GM21717 (cell line): ENCODE results near the gene GRAMD1B.
"Not testable (repeated sequence)": the region's sequence is repeated elsewhere in the genome, so short reads cannot be mapped to it uniquely, and the experiment has no call there.

ENCODE experiments used
- ATAC-seq: cut with Tn5 transposase; IDR thresholded peaks from one replicate; pipeline ENCODE4 v1.9.1; 2021; ENCODE audit warnings: mild to moderate bottlenecking, moderate library complexity; ENCODE audit not compliant: unreplicated experiment

The GRAMD1B gene

GRCh38 chr11:123439616-123440015, 9.5 kb downstream of the GRAMD1B start:
- no peak for ATAC-seq

DNA sequence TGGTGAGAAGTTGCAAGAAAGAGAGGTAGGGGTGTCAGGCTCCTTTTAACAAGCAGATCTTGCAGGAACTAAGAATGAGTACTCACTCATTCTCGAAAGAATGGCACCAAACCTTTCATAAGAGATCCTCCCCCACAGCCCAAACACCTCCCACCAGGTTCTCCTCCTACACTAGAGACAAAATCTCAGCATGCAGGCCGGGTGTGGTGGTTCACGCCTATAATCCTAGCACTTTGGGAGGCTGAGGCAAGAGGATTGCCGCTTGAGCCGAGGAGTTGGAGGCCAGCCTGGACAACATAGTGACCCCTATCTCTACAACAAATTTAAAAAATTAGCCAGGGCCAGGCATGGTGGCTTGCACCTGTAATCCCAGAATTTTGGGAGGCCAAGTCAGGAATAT, 11.1 kb downstream of the GRAMD1B start:
- no peak for ATAC-seq

GRCh38 chr11:123443851-123444623, 14.0 kb downstream of the GRAMD1B start:
- ATAC-seq: no peak

GRCh38 chr11:123448823-123449222, 18.8 kb downstream of the GRAMD1B start:
- ATAC-seq: no peak

DNA sequence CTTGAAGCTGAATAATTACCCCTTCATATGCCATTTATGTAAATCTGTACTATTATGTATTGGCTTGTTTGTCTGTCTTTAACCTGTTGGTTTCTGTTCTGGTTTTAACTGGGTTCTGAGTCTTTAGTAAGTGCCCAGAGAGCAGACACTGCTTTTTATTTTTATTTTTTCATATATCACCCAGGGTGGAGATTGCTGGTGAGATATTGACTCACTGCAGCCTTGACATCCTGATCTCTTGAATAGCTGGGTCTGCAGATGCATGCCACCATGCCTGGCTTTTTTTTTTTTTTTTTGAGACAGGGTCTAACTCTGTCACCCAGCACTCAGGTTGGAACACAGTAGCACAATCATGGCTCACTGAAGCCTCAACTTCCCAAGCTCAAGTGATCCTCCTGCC, 19.4 kb downstream of the GRAMD1B start:
- no peak for ATAC-seq

GRCh38 chr11:123450623-123451022, 20.6 kb downstream of the GRAMD1B start:
- no peak for ATAC-seq

DNA sequence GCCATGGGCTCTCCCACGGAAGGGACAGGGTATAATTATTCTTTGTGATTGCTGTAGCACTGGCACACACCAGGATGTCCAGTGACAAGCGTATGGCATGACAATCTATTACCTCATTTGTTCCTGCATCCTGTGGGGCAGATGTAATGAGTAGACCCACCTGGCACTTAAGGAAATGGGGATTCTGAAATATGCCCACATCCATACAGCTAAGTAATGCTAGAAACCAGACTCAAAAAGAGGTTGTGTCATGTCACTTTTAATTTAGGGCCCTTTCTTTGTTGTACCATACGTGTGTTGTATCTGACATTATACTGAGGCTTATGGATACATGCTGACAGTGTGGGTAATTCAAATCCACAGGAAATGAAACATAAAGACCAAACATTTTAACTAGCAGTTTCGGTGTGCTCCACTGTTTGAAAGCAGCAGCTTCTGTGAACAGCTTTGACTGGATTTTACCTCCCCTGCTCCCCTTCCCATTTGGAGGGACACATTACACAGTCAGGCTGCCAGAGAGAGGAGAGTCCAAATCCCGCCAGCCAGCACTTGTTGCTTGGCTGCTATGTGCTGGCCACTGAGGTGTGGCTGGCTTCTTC, 21.2 kb downstream of the GRAMD1B start:
- ATAC-seq: peak; percentile 38

DNA sequence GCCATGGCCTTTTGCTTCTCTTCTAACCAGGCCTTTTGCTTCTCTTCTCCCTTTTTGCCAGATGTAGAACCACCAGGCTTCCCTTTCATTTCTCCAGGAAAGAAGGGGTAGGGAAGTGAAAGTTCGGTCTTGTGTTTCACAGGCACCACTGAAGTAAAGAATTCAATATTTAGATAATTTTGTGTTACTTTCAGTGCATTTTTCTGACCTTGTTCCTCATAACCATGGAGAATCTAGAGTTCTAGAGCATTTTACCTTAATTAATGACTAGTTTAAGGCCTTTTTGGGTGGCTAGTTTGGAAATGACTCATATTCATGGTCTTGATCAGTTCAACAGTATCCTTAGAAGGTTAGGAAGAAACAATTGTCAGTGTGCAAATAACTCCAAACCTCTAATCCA, 22.7 kb downstream of the GRAMD1B start:
- no peak for ATAC-seq

DNA sequence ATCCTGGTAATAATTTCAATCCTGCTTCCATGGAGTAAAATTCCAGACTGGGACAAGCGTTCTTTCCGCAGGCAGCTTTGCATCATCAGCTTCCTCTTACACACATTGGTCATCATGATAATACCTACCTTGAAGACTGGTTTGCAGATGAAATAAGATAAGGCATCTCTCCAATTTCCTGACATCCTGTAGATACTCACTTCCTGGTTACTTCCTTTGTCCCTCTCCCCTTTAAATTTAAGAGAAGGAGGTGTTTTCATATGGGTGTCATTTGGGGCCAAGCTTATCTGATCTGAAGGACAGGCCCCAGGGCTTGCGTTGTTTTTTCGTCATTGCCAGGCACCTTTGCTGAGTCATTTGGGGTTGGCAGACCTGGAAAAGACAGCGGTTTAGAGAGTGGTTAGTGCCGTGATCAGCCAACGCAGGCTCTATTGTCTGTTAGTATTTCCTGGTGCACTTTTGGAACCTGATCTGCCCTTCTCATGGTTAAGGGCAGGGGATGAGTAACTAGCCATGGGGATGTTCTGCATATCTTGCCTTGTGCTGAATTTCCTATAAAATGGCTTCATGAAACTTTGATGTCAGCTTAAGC, 24.1 kb downstream of the GRAMD1B start:
- ATAC-seq: peak; percentile 31

DNA sequence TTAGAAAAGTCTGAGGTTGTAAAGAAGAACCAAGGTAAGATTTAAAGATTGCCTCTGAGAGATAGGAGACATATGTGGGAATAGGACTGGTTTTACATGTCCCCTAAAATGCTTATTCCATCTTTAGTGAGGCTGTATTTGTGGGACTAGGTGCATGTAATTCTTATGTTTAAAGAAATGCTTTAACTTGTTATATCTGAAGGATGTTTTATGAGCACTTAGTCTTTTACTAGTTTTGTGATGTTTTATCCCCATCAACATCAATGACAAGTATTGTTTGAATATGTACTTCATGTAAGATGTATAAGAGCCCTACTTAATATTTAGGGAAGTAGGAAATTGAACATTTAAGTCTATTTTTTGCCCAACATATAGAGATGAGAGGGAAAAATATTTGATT, 24.7 kb downstream of the GRAMD1B start:
- no peak for ATAC-seq

GRCh38 chr11:123456448-123456847, 26.4 kb downstream of the GRAMD1B start:
- not testable (repeated sequence) for ATAC-seq

DNA sequence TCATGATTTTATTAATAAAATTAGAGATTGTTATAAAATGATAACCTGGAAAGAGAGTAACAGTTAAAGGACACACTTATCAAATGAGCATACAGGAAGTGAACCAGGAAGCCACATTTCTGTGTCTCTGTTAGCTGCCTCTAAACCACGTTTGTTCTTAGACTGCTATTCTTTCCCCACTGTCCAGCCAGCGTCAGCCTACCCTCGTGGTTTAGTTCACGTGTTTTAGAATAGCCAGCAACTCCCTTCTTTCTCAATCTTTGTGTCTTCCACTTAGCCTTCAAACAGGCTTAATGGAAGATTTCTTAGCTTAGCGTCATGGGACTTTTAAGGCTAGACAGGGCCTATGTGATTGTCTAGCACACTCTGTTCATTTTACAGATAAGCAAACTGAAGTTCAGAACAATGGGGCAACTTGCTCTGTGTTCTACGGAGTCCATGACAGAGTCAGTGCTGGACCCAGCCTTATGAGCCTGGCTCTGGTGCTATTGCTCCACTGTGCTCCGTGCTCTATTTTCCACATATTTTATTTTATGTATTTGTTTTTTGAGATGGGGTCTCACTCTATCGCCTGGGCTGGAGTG, 27.2 kb downstream of the GRAMD1B start:
- no peak for ATAC-seq

GRCh38 chr11:123458501-123458900, 28.4 kb downstream of the GRAMD1B start:
- no peak for ATAC-seq

GRCh38 chr11:123460012-123460700, 30.1 kb downstream of the GRAMD1B start:
- no peak for ATAC-seq

- ATAC-seq: no peak
Observed at GRCh38 chr11:123461164-123461563, 31.1 kb downstream of the GRAMD1B start.

- not testable (repeated sequence) for ATAC-seq
Observed at GRCh38 chr11:123465667-123466066, 35.6 kb downstream of the GRAMD1B start.

GRCh38 chr11:123466172-123466571, 36.1 kb downstream of the GRAMD1B start:
- ATAC-seq: not testable (repeated sequence)

GRCh38 chr11:123469089-123469488, 39.0 kb downstream of the GRAMD1B start:
- no peak for ATAC-seq

DNA sequence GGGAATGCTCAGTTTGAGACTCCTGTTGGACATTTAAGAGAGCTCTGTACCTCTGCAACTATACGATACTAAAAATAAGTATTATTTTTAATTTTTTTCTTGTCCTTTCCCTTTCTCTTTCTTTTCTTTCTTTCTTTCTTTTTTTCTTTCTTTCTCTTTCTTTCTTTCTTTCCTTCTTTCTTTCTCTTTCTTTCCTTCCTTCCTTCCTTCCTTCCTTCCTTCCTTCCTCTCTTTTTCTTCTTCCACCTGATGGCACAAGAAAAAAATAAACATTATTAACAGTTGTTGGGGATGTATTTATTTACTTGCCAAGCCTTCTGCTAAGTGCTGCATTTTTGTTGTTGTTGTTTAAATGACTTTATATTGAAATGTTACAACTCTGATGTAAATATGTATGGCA, 39.5 kb downstream of the GRAMD1B start:
- no peak for ATAC-seq

GRCh38 chr11:123470842-123471241, 40.8 kb downstream of the GRAMD1B start:
- no peak for ATAC-seq

- ATAC-seq: no peak
Observed at GRCh38 chr11:123472236-123472935, 42.3 kb downstream of the GRAMD1B start.
